B cell (primary cell): ENCODE measurements around the gene CBL.

ENCODE experiments used
- EZH2 ChIP-seq: IDR thresholded peaks from 2 replicates; pipeline ENCODE4 v1.6.1; 2012; ENCODE audit warnings: borderline replicate concordance, low read depth, mild to moderate bottlenecking, moderate library complexity, low read length; ENCODE audit not compliant: insufficient read depth, poor library complexity, severe bottlenecking
- TF ChIP-seq, protein P1 (sequence below): fragments of 200-600 bp; IDR thresholded peaks from one replicate; pipeline ENCODE4 v1.8.0; 2022; ENCODE audit warnings: antibody characterized with exemption, mild to moderate bottlenecking

DNA sequence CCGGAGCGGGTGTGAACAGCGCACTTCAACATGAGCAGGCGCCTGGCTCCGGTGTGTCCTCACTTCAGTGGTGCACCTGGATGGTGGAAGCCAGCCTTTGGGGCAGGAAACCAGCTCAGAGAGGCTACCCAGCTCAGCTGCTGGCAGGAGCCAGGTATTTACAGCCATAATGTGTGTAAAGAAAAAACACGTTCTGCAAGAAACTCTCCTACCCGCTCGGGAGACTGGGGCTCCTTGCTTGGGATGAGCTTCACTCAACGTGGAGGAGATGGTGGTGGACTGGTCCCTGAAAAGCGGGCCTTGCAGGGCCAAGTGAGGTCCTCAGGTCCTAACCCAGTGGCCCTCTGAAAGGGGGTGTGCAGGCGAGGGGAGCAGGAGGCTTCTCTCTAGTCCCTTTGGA is 103.3 kb downstream of the CBL start:
- TF ChIP-seq, protein P1, sequence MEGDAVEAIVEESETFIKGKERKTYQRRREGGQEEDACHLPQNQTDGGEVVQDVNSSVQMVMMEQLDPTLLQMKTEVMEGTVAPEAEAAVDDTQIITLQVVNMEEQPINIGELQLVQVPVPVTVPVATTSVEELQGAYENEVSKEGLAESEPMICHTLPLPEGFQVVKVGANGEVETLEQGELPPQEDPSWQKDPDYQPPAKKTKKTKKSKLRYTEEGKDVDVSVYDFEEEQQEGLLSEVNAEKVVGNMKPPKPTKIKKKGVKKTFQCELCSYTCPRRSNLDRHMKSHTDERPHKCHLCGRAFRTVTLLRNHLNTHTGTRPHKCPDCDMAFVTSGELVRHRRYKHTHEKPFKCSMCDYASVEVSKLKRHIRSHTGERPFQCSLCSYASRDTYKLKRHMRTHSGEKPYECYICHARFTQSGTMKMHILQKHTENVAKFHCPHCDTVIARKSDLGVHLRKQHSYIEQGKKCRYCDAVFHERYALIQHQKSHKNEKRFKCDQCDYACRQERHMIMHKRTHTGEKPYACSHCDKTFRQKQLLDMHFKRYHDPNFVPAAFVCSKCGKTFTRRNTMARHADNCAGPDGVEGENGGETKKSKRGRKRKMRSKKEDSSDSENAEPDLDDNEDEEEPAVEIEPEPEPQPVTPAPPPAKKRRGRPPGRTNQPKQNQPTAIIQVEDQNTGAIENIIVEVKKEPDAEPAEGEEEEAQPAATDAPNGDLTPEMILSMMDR = no peak
- no peak for TF ChIP-seq EZH2
